Left colon (tissue), 2 donors: Measurements from ENCODE around the gene RCOR1. TPM values are rescaled to one million over a fixed set of nuclear protein-coding genes. Genes with fewer than 3 reads are reported as not detected.

ENCODE experiments used
- ATAC-seq: fragments of 200-7000 bp; cut with Tn5 transposase; one replicate; pipeline ENCODE4 v1.9.1; 2020; ENCODE audit warnings: mild to moderate bottlenecking, moderate library complexity
- DNase-seq, 2 donors: peaks; one replicate each; pipeline ENCODE4 v3.0.0-alpha.2; 2020
- intact Hi-C, 2 donors: fragments of 100-400 bp; cut with DNase I in 1 of 2; cut with micrococcal nuclease in 1 of 2; formaldehyde crosslinking; loops; one replicate each; pipeline versions ENCODE4 v1.11.2 to v1.14.0; 2022; cut with DNase I, micrococcal nuclease
- total RNA-seq, 2 donors: library from RNA; stranded (reverse); fragmentation: NEBNext Ultra II Directional; extraction: Animal tissue kit (Norgen Biotek cat#: 25700); gene quantifications; one replicate each; pipeline ENCODE4 v1.2.1, GENCODE V29; 2021
- donor health status: DM: no; HTN: no; CAD: no.
- donor health status: DM: yes; HTN: yes; CAD: no.

RCOR1 gene
- total RNA-seq, 2 donors from 2014 or later = 35.7 to 36.2 TPM

GRCh38 chr14:102659797-102660196 is 67.3 kb downstream of the RCOR1 start:
- ATAC-seq (no peak), DNase-seq (no peak)
- intact Hi-C loops = no loop called here

DNA sequence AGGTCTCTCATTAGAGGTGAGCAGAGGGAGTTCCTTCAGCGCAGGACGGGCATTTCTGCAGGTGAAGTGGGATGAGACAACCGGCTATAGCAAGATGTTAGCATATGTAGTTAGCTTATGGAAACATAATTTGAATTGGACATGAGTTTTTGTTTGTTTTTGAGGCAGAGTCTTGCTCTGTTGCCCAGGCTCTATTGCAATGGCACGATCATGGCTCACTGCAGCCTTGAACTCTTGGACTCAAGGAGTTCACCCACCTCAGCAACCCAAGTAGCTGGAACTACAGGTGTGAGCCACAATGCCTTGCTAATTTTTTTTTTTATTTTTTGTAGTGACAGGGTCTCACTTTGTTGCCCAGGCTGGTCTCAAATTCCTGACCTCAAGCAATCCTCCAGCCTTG is 69.2 kb downstream of the RCOR1 start:
- DNase-seq (no peak), ATAC-seq (peak; percentile 46)
- intact Hi-C loops = no loop called here

GRCh38 chr14:102662636-102663430 is 70.4 kb downstream of the RCOR1 start:
- ATAC-seq = no peak
- DNase-seq = no peak
- intact Hi-C loops = no loop called here

DNA sequence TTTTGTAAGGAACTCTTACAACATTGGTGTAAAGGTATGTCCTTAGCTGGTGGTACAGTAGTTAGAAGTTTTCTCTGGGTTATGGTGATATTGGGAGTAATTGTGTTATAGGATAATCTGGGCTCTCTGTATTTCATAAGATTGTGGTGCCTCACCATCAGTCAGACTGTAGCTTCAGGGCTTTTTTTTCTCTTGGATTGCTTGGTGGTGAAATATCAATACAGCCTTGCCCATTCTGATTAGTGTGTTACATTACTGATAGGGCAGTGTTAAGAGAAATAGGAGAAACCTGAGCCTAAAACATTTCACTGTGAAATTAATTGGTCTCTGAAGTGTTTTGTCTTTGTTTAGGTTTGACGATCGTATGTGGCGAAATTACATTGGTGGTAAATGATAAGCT is 71.0 kb downstream of the RCOR1 start:
- ATAC-seq (no peak), DNase-seq (no peak)
- intact Hi-C loops = no loop called here

- ATAC-seq (no peak), DNase-seq (no peak)
- intact Hi-C loops = no loop called here
Observed at GRCh38 chr14:102665621-102666020, 73.2 kb downstream of the RCOR1 start.

DNA sequence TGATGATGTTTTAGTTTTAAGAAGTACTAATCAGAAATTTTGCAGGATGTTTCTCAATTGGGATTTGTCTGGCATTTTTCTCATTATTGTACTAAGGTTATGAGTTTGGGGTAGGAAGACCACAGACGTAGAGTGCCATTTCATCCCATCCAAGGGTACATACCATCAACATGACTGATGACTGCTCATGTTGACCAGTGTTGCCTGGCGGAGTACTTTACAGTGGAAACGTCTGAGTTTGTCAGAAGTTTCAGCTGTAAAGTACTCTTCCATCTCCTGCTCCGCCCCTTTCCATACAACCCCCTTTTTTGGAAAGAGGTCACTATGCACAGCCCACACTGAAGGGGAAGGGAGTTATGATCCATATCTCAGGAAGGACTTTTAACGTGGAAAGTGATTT is 74.2 kb downstream of the RCOR1 start:
- ATAC-seq (no peak), DNase-seq (no peak)
- intact Hi-C loops = no loop called here

- intact Hi-C loops = no loop called here
- no peak for ATAC-seq
- DNase-seq = no peak
Observed at GRCh38 chr14:102667703-102668102, 75.3 kb downstream of the RCOR1 start.

DNA sequence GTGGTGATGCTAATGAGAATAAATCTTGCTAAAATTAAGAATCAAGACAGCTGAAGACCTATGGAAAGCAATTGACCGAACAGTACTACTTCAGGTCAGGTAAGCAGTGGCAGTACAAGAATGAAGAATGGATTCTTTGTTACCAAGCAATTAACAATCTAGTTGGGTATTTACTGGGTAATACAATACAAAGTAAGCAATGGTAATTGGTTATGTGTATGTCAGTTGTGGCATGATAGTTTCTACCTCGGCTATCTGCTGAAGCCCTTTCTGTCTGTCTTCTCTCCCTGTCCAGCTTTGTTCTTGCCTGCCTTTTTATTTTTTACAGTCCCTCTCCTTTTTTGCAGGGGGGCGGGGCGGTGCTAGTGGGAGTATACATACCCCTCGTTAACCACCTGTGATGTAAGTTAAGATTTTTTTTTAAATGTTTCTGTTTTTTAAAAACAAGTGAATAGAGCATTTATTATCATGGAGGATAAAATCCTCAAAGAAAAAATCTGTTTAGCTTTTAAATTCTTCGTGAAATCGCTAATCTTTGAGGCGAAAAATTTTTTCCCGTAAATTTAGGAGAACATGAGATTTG is 75.9 kb downstream of the RCOR1 start:
- no peak for DNase-seq
- intact Hi-C loops = no loop called here
- ATAC-seq = no peak

DNA sequence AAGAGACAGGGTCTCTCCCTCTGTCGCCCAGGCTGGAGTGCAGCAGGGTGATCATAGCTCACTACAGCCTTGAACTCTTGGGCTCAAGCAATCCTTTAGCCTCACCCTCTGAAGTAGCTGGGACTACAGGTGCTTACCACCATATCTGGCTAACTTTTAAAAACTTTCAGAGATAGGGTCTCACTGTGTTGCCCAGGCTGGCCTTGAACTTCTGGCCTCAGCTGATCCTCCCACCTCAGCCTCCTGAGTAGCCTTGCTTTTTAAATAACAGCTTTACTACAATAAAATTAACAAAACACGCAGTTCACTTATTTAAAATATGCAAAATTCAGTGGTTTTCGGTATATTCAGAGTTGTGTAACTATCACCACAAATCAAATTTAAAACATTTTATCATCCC is 79.0 kb downstream of the RCOR1 start:
- DNase-seq = no peak
- intact Hi-C loops = no loop called here
- no peak for ATAC-seq

DNA sequence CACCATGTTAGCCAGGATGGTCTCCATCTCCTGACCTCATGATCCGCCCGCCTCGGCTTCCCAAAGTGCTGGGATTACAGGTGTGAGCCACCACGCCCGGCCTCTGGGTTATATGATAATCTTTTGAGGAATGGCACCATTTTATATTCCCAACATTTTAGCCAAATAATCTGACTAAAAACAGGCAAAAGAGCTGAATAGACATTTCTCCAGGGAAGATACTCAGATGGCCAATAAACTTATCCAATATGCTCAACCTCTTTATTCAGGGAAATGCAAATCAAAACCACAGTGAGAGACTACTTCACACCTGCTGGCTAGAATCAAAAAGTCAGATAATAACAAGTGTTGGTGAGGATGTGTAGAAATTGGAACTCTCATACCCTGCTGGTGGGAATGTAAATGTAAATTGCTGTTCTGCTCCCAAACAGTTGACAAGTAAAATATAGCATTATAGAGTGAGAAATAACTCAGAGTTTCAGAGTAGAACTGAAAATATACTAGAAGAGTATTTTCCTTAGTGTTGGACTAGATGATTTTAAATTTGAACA is 80.0 kb downstream of the RCOR1 start:
- DNase-seq = no peak
- no peak for ATAC-seq
- intact Hi-C loops = no loop called here

DNA sequence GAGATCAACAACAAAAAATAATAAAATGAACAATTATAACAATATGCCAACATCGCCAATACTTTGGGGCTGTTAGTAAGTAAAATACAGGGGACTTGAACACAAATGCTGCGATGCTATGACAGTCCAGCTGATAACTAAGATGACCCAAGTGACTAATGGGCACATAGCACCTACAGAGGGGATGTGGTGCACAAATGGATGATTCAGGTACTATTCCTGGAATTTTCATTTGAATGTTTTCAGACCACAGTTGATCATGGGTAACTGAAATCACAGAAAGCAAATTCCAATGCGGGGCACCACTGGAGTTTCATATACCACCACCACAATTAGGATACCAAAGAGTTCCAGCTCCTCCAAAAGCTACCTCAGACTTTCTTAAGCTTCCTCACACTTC is 82.9 kb downstream of the RCOR1 start:
- intact Hi-C loops = no loop called here
- DNase-seq (no peak), ATAC-seq (no peak)

- intact Hi-C loops = no loop called here
- peak; percentile 32 for ATAC-seq
- DNase-seq = no peak
Observed at GRCh38 chr14:102678394-102678793, 85.9 kb downstream of the RCOR1 start.

- intact Hi-C loops = no loop called here
- peak; percentile 67 to 69 for DNase-seq
- ATAC-seq = peak; percentile 88
Observed at GRCh38 chr14:102683399-102684297, 91.2 kb downstream of the RCOR1 start.

GRCh38 chr14:102684298-102684663 is 91.8 kb downstream of the RCOR1 start:
- DNase-seq = no peak
- intact Hi-C loops = no loop called here
- peak; percentile 65 for ATAC-seq

DNA sequence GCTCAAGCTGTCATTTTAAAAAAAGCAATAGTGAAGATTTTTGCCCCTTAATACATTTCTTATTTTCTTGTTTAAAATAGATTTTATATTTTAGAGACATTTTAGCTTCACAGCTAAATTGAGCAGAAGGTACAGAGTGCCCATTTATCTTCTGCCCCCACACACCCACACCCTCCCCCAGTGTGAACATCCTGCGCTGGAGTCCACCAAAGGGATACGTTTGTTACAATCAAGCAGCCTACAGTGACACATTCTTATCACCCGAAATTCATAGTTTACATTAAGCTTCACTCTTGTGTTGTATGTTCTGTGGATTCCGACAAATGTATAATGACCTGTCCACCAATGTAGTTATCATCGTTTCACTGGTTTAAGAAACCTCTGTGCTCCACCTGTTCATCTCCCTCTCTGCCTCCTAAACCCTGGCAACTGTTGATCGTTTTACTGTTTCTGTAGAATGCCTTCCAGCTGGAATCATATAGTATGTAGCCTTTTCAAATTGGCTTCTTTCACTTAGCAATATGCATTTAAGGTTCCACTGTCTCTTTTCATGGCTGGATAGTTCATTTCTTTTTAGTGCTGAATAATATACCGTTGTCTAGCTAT is 93.8 kb downstream of the RCOR1 start:
- ATAC-seq (no peak), DNase-seq (no peak)
- intact Hi-C loops = no loop called here

DNA sequence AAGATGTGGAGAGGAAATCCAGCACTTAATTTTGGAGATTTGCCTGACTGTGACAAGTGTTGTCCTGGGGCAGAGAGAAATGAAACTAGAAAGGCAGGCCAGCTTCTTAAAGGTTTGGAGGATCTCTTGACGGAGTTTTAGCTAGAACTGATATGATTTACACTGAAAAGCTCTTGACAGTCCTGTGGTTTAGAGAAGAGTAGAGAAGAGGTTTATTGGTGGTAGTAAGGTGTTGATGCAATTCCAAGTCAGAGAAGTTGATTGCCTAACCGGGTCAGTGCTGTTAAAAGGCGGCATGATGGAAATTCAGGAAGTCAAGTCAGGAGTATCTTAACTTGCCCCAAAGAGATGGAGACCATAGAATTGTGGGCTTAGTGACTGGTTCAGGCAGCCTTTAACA is 95.8 kb downstream of the RCOR1 start:
- ATAC-seq (no peak), DNase-seq (no peak)
- intact Hi-C loops = no loop called here

DNA sequence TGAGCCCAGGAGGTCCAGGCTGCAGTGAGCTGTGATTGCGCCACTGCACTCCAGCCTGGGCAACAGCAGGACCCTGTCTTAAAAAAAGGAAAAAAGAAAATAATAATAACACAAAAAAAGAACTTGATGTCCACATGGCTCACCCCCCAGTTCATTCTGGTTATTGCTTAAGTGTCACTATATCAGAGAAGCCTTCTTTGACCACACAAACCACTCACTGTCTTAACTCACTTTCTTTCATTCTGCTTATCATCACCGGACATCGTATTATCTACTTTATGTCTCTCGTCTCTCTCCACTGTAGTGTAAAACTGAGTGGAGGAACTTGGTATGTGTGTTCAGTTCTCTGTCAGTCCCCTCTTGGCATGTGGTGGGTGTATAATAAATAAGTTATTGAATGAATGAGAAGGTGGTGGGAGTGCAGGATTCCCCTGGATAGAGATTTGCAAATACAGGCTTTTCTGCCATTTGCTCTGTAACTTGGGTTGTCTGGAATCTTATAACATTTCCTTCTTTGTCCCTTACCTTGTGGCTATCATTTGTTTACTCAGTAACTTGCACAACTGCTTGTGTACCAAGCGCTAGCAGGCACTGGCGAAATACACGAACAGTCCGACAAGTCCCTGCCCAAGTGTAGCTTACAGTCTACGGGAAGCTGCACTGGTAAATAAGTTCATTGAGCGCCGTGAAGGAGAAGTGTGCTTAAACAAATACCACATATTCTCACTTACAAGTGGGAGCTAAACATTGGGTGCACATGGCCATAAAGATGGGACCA is 98.2 kb downstream of the RCOR1 start:
- ATAC-seq = peak; percentile 60
- intact Hi-C loops = loop anchor here in 1 of 2 donors (10.0 kb wide), 1 partner anchor 224 kb away; no protein-coding TSS in a partner anchor
- peak in 1 of 2 donors; percentile 30 for DNase-seq

GRCh38 chr14:102691763-102692162 is 99.3 kb downstream of the RCOR1 start:
- intact Hi-C loops = loop anchor here in 1 of 2 donors (10.0 kb wide), 1 partner anchor 223 kb away; no protein-coding TSS in a partner anchor
- ATAC-seq (no peak), DNase-seq (no peak)
